DND-41 (cell line): ENCODE results near the gene PDE1C.

Experiments used
- EZH2 ChIP-seq: IDR thresholded peaks from 3 replicates; pipeline ENCODE4 v1.6.1; 2012; ENCODE audit warnings: borderline replicate concordance, low read depth, mild to moderate bottlenecking, moderate library complexity, low read length, inconsistent platforms; ENCODE audit not compliant: severe bottlenecking
- TF ChIP-seq, protein P1 (sequence below): IDR thresholded peaks from 2 replicates; pipeline ENCODE4 v1.5.1; 2012; ENCODE audit warnings: borderline replicate concordance, low read length, moderate library complexity, mild to moderate bottlenecking; ENCODE audit not compliant: poor library complexity, severe bottlenecking; ENCODE audit errors: extremely low read depth

DNA sequence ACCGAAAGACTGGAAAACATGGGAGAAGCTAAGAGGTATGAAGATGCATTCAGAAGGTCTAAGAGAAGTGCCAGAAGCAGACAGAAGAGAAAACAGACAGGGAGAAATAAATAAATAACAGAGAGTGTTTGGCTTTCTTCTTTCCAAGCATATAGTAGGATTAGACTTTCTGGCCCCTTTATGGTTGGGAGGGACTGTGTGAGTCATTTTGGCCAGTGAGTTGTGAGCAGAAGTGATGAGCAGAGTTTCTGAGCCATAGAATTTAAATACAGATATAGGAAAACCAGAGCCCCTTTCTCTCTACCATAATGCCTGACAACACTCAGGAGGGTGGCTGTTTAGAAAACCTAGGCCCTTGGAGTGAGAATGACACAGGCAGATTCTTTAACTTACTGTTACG lies 212.2 kb downstream of the PDE1C start:
- TF ChIP-seq EZH2, result no peak
- TF ChIP-seq, protein P1, sequence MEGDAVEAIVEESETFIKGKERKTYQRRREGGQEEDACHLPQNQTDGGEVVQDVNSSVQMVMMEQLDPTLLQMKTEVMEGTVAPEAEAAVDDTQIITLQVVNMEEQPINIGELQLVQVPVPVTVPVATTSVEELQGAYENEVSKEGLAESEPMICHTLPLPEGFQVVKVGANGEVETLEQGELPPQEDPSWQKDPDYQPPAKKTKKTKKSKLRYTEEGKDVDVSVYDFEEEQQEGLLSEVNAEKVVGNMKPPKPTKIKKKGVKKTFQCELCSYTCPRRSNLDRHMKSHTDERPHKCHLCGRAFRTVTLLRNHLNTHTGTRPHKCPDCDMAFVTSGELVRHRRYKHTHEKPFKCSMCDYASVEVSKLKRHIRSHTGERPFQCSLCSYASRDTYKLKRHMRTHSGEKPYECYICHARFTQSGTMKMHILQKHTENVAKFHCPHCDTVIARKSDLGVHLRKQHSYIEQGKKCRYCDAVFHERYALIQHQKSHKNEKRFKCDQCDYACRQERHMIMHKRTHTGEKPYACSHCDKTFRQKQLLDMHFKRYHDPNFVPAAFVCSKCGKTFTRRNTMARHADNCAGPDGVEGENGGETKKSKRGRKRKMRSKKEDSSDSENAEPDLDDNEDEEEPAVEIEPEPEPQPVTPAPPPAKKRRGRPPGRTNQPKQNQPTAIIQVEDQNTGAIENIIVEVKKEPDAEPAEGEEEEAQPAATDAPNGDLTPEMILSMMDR, result no peak
